Caco-2 (cell line): Measurements from ENCODE around the gene NNAT. TPM values are rescaled to one million over a fixed set of nuclear protein-coding genes. Genes with fewer than 3 reads are reported as not detected.

Experiments used
- BruUV-seq: library from RNA; stranded (reverse); fragments of 400-500 nt; replicated peaks from 2 replicates; lab custom pipeline; 2021; lab: Mats Ljungman, UMichigan
- CTCF ChIA-PET: fragments of 300-600 bp; sonication (Branson Sonifier 250); formaldehyde crosslinking; loops from one replicate; lab custom pipeline; 2022; ENCODE audit warnings: antibody characterized with exemption; lab: Charles Lee
- POLR2A ChIA-PET: fragments of 300-600 bp; sonication (Branson Sonifier 250); formaldehyde crosslinking; loops from one replicate; lab custom pipeline; 2022; ENCODE audit warnings: antibody characterized with exemption; lab: Charles Lee
- DNase-seq, 2 experiments: peaks; one replicate each; pipeline versions ENCODE4 v3.0.0 to v3.0.0-alpha.2; 2020 to 2022
- H3K27me3 ChIP-seq: replicated peaks from 2 replicates; pipeline ENCODE4 v1.6.0; 2011; ENCODE audit warnings: low read length; ENCODE audit not compliant: control insufficient read depth, insufficient read depth
- H3K36me3 ChIP-seq: 2 replicates; pipeline ENCODE4 v1.5.1; 2011; ENCODE audit warnings: low read length; ENCODE audit not compliant: control insufficient read depth, insufficient read depth
- H3K4me1 ChIP-seq: fragments of 250-450 bp; sonication (Bioruptor Pico); 2 replicates; pipeline ENCODE4 v1.5.1; 2020; ENCODE audit warnings: mild to moderate bottlenecking
- H3K4me3 ChIP-seq: 2 replicates; pipeline ENCODE4 v1.5.1; 2011; ENCODE audit warnings: low read depth, mild to moderate bottlenecking, control low read depth, low read length
- H3K9me3 ChIP-seq: fragments of 250-450 bp; sonication (Bioruptor Pico); 2 replicates; pipeline ENCODE4 v1.5.1; 2020; ENCODE audit warnings: mild to moderate bottlenecking, moderate library complexity
- H3K27ac Mint-ChIP-seq: one replicate; pipeline ENCODE4 v1.8.0; 2022; ENCODE audit warnings: mixed read lengths; ENCODE audit not compliant: unreplicated experiment
- H3K27me3 Mint-ChIP-seq: one replicate; pipeline ENCODE4 v1.8.0; 2022; ENCODE audit warnings: mixed read lengths; ENCODE audit not compliant: insufficient read depth, unreplicated experiment
- H3K36me3 Mint-ChIP-seq: one replicate; pipeline ENCODE4 v1.8.0; 2022; ENCODE audit warnings: mild to moderate bottlenecking, mixed read lengths; ENCODE audit not compliant: insufficient read depth, unreplicated experiment
- H3K4me1 Mint-ChIP-seq: one replicate; pipeline ENCODE4 v1.8.0; 2022; ENCODE audit warnings: low read depth, mixed read lengths; ENCODE audit not compliant: unreplicated experiment
- H3K4me3 Mint-ChIP-seq: one replicate; pipeline ENCODE4 v1.8.0; 2022; ENCODE audit warnings: mild to moderate bottlenecking, moderate library complexity, mixed read lengths; ENCODE audit not compliant: unreplicated experiment
- H3K9me3 Mint-ChIP-seq: one replicate; pipeline ENCODE4 v1.8.0; 2022; ENCODE audit warnings: mixed read lengths; ENCODE audit not compliant: unreplicated experiment
- CTCF ChIP-seq, 2 experiments: fragments of 200-600 bp in 1 of 2; IDR thresholded peaks; 1 replicate in 1 of 2; 2 replicates in 1 of 2; pipeline versions ENCODE4 v1.5.1 to v1.8.0; 2011 to 2022; ENCODE audit warnings: antibody characterized with exemption in 1 of 2, control low read depth in 1 of 2, inconsistent platforms in 1 of 2, low read depth in 1 of 2, low read length in 1 of 2, mild to moderate bottlenecking in 1 of 2, moderate library complexity in 1 of 2; ENCODE audit not compliant: insufficient read depth in 1 of 2, severe bottlenecking in 1 of 2, unreplicated experiment in 1 of 2
- intact Hi-C: fragments of 100-400 bp; cut with micrococcal nuclease; formaldehyde crosslinking; loops from one replicate; pipeline ENCODE4 v1.10.0; 2022; ENCODE audit not compliant: unreplicated experiment
- total RNA-seq: library from RNA; stranded (reverse); gene quantifications from 2 replicates; pipeline ENCODE4 v1.2.3, GENCODE V29; 2022

Gene NNAT
- total RNA-seq, 1 experiment from 2014 or later: not detected

- POLR2A ChIA-PET: interaction anchor here (0.7 kb wide), 1 partner anchor 107 kb away, joined by 3 read pairs; no protein-coding TSS in a partner anchor
- intact Hi-C loops: no loop called here
- peak; percentile 60 to 76 for DNase-seq
- no peaks in the 10 kb centered on the region for H3K9me3 ChIP-seq
- no peak for TF ChIP-seq CTCF (IDR thresholded peaks at IDR 0.05; ENCODE audit: insufficient read depth in 1 of 2, low read depth in 1 of 2, low read length in 1 of 2, severe bottlenecking in 1 of 2, unreplicated experiment in 1 of 2)
- CTCF ChIA-PET: no interaction called here
- Mint-ChIP-seq H3K27me3 (no peaks in the 10 kb centered on the region), H3K9me3 (no peaks in the 10 kb centered on the region), H3K27ac (peak overlapping the region; percentile 98), H3K4me1 (peaks cover 47% of the 10 kb centered on the region), H3K4me3 (peak overlapping the region; percentile 79), H3K36me3 (peaks cover 37% of the 10 kb centered on the region)
- no peaks in the 10 kb centered on the region for H3K27me3 ChIP-seq
- BruUV-seq: no TSS peak
- no peaks in the 10 kb centered on the region; the same call in 1 of the 2 replicates for H3K36me3 ChIP-seq
- H3K4me1 ChIP-seq: peaks cover 36% of the 10 kb centered on the region
- peak overlapping the region; percentile 92 for H3K4me3 ChIP-seq
These were observed 5.3 kb downstream of the NNAT start for GRCh38 chr20:37526238-37526838.

- Mint-ChIP-seq H3K27ac (peak overlapping the region; percentile 98), H3K4me3 (peak overlapping the region; percentile 79), H3K27me3 (no peaks in the 10 kb centered on the region), H3K4me1 (peaks cover 47% of the 10 kb centered on the region), H3K9me3 (no peaks in the 10 kb centered on the region), H3K36me3 (peaks cover 30% of the 10 kb centered on the region)
- DNase-seq: peak in 1 of 2 experiments; percentile 59
- BruUV-seq: TSS peak; percentile 59
- Histone ChIP-seq H3K4me1 (peaks cover 36% of the 10 kb centered on the region), H3K36me3 (no peaks in the 10 kb centered on the region; the same call in 1 of the 2 replicates), H3K9me3 (no peaks in the 10 kb centered on the region), H3K4me3 (peak overlapping the region; percentile 92), H3K27me3 (no peaks in the 10 kb centered on the region)
- no peak for TF ChIP-seq CTCF (IDR thresholded peaks at IDR 0.05; ENCODE audit: insufficient read depth in 1 of 2, low read depth in 1 of 2, low read length in 1 of 2, severe bottlenecking in 1 of 2, unreplicated experiment in 1 of 2)
- ChIA-PET CTCF (interaction anchor here (1.0 to 1.1 kb wide), 2 partner anchors 20 to 336 kb away, joined by 3 read pairs; no protein-coding TSS in a partner anchor), POLR2A (interaction anchor here (0.7 kb wide), 1 partner anchor 107 kb away, joined by 3 read pairs; no protein-coding TSS in a partner anchor)
- intact Hi-C loops: loop anchor here (1.0 kb wide), 2 partner anchors 10 to 15 kb away; no protein-coding TSS in a partner anchor
These were observed 6.0 kb downstream of the NNAT start for GRCh38 chr20:37526839-37527637.
